Activated T-cell treated with anti-CD3 and anti-CD28 coated beads for 24 hours (primary cell): Measurements from ENCODE around the gene ANO1.
"Not testable (repeated sequence)": the region's sequence is repeated elsewhere in the genome, so short reads cannot be mapped to it uniquely, and the experiment has no call there.

ENCODE experiments used
- DNase-seq: peaks from one replicate; pipeline ENCODE4 v3.0.0-alpha.2; 2020; ENCODE audit warnings: low read depth

The ANO1 gene

DNA sequence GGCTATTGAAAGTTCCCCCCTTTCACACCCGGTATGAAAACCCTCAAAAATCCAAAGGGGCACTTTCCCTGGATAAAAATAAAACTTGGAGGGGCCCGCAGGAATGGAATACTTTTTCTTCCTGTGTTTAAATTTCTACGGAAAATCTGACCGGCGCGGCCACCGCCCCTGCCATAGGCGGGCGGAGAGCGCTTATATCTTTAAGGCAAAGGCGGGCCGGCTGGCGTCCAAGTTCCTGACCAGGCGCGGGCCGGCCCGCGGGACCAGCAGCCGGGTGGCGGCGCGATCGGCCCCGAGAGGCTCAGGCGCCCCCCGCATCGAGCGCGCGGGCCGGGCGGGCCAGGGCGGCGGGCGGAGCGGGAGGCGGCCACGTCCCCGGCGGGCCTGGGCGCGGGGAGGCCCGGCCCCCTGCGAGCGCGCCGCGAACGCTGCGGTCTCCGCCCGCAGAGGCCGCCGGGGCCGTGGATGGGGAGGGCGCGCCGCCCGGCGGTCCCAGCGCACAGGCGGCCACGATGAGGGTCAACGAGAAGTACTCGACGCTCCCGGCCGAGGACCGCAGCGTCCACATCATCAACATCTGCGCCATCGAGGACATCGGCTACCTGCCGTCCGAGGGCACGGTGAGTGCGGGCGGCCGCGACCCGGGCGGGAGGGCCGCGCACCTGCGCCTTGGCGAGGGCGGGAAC is at the start of gene ANO1:
ANO1 (plus strand) TSS at position 223 of the 686 bp plus-strand sequence; CDS start at position 513, 290 bp downstream.
- DNase-seq, result no peak

DNA sequence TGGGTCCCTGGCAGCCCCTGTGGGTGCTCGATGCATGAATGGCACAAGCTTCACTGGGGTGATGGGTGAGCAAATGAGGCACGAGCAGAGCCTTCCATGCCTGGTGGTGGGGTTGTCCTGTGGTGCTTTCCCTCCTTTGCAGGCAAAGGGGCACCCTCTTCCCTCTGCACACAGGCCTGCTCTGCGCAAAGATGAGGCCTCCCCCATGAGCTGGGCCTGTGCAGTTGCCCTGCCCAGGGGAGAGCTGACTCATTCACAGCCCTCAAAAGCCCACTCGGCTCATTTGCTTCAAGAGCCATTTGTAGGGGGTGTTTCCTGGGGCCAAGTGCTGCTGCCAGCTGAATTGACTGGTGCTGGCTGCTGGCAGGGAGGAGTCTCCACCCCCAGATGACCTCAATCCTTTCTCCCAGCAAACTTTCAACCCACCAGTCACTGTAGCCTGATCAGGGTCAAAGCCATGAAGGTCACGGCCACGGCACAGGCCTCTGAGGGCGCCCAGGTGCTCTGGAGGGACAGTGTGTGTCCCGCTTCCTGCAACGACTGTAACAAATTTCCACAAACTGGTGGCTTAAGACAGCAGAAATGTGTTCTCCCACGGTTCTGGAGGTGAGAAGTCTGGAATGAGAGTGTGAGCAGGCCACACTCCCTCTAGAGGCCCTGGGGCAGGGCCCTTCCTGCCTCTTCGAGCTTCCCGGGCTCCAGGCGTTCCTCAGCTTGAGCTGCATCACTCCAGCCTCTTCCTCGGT is 48.8 kb upstream of the ANO1 start:
- DNase-seq, result no peak

DNA sequence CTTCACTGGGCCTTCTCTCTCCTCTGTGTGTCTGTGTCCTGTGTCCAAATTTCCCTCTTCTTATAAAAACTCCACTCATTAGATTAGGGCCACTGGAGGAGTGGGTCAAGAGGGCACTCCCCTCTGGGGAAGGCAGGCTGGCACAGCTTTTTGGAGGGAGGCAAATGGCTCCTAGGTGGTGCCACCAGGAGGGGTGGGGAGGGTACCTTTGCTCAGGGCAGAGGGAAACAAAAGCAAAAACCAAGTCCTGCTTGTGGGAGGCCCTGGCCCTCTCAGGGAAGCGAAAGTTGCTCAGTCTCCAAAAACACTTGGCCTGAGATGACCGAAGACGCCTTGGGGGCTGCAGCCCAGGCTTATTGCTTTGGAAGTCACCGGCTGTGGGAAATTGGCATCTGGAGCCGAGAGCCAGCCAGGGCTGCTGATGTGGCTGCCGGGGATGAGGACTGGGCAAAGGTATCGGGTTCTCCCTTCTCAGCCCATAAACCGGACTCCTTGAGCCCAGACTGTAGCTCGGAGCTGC is 48.2 kb upstream of the ANO1 start:
- no peak for DNase-seq

DNA sequence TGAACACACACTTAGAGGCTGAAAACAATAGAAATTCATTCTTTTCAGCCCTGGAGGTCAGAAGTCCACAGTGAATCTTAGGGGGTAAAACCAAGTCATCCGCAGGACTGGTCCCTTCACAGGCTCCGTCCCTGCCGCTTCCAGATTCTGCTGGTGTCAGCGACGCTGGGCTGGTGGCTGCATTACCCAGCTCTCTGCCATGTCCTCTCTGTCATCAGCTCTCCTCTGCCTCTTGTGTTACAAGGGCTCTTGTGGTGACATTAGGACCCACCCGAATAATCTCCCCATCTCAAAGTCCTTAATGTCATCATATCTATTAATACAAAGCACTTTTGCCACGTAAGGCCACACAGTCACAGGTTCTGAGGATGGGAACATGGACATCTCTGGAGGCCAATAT is 47.7 kb upstream of the ANO1 start:
- DNase-seq, result no peak

DNA sequence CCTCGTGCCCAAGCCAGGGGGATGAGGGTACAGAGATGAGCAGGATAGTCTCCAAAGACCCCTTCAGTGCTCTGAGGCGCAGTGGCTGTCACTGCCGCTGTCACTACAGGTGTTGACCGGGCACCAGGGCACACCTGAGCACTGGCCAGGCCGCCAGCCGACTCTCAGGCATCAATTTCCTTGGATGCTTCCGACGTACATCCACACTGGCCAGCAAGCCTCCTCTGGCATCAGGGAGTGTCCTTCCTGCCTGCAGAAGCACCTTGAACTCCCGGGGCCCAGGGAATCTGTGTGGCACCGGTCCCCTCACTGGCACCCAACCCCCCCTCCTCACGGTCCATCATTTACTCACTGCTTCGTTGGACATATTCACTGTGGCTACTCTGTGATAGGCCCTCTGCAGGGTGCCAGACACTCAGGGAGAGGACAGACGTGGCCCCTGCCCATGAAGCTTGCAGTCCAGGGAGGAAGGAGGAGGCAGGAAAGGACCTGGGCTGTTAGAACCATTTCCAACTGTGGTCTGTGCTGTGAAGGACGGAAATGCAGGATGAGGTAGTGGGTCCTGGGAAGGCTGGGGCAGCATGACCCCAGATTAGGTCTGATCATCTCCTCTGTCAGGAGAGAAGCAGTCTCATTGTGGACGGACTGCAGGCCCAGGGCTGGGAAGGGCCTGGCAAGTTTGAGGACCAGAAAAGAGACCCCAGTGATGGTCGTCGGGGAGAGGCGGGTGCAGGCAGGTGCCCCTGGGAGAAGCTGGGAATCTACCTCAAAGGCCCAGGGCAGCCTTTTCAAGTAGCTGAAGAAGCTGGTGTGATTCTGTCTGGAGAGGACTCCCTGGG is 46.3 kb upstream of the ANO1 start:
- no peak for DNase-seq

DNA sequence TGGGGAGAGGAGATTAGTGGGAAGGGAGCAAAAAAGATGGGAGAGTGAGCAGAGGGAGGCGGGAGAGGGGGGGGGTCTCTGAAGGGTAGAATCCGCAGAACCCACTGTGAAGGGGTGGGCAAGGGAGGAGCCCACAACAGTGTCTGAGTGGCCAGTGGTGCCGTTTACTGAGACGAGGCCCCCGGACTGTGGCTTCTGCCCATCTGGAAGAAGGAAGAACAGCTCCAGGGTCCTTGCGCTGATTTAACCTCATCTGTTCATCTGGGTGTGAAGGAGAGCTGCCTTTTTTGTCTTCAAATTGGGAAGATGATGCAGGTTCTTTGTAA is 45.7 kb upstream of the ANO1 start:
- no peak for DNase-seq

DNA sequence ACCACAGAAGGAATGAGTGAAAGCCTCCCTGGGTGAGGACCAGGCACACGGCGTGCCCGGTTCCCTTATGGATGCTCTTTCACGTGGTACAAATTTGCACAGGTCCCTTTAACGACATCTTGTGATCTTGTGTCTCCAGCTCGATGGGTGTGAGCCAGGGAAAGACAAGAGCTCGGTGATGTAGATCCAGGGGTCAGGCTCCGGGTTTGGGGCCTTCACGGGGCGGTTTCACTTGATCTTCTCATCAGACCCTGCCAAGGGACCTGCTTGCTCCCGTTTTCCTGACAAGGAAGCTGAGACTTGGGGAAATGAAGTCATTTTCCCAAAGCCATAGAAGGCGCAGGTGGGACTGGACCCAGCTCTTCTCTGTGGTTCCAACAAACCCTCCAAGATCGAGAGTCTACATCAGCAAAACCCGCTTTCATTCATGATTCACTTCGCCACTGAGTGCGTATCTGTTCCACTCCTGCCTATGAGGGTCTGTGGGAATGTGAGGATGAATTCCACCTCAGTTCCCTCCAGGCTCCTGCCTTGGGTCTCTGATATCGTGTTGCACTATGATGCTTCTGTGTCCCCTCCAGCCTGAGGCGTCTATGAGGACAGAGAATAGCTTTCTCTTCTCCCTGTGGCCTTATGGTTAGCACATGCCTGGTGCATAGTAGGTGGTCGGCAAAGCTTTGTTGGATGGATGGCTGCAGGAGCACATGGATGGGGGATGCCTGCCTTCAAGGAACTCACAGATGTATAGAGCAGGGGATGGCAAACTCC is 45.0 kb upstream of the ANO1 start:
- DNase-seq, result no peak

DNA sequence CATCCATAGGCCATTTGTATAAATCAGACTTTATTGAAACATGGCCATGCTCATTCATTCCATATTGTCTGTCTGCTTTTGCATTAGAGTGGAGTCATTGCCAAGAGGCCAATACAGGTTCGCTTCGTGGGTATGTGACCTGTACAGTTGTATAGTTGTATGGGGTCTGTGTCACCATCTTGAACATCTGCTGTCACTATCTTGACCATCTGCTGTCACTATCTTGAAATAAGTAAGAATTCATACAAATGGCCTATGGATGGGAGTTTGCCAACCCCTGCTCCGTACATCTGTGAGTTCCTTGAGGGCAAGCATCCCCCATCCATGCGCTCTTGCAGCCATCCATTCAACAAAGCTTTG is 44.4 kb upstream of the ANO1 start:
- no peak for DNase-seq

DNA sequence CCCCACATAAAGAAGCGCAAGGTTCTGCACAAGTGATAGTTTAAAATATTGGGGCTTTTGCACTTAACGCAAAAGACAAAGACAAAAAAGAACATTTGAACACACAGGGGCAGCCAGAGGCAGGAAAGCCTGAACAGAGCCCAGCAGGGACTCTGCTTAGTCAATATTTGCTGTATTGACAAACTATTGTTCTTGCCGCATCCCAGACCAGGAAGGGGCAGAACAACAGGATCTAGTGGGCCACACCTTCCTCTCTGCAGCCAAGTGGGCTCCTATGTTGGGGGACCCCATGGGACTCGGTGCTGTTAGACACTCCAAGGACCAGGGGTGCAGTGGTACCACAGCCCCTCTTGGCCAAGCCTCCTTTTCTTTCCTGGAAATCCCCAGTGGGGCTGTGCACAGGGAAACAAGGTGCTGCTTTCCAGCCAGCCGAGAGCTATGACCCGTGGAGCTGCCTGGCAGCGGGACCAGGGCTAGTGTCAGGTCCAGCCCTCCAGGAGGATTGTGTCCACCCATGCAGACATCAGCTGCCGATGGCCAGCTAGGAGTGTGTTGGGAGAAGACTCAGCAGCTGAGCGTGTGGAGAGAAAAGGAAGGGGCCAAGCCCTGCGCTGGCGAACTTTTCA is 43.3 kb upstream of the ANO1 start:
- no peak for DNase-seq

DNA sequence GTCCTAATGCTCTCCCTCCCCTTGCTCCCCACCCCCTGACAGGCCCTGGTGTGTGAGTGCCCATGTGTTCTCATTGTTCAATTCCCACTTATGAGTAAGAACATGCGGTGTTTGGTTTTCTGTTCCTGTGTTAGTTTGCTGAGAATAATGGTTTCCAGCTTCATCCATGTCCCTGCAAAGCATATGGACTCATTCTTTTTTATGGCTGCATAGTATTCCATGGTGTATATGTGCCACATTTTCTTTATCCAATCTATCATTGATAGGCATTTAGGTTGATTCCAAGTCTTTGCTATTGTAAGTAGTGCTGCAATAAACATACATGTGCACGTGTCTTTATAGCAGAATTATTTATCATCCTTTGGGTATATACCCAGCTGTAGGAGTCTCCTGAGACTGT is 42.5 kb upstream of the ANO1 start:
- DNase-seq, result not testable (repeated sequence)

DNA sequence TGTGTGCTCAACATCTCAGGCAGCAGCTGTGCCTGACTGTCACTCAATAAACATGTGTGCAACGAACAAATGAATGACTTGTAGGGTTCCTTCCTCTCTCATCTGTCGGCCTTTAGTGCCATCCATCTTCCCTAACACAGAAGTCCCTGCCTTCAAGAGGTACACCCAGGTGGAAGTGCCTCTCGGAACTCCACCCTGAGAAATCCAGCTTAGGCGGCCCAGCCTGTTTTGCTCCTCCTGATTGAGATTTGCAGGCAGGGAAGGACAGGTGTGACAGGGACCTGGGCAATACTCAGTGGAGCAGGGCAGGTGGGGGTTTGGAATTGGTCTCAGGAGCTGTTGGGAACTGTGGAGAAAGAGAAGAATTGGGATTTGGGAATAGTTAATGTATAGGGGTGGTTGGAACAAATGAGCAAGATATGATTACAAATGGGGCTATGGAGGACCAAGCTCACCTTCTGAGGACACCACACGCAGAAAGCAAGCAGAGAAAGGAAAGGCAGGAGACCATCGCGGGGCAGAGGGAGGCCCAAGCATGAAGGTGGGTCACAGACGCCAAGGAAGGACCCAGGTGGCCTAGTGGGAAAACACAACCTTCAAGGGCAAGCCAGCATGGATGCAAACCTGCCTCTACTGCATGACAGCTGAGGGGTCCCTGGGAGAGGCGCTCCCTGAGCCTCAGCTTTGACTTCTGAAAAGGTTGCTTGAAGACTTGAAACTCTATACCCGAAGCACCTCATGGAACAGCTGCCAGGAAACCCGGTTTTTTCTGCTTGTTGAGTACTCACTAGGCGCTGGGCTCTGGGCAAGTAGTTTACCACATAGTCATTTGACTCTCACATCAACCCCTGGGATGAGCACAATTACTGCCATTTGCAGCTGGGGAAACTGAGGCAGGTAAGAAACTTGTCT is 40.9 kb upstream of the ANO1 start:
- no peak for DNase-seq

DNA sequence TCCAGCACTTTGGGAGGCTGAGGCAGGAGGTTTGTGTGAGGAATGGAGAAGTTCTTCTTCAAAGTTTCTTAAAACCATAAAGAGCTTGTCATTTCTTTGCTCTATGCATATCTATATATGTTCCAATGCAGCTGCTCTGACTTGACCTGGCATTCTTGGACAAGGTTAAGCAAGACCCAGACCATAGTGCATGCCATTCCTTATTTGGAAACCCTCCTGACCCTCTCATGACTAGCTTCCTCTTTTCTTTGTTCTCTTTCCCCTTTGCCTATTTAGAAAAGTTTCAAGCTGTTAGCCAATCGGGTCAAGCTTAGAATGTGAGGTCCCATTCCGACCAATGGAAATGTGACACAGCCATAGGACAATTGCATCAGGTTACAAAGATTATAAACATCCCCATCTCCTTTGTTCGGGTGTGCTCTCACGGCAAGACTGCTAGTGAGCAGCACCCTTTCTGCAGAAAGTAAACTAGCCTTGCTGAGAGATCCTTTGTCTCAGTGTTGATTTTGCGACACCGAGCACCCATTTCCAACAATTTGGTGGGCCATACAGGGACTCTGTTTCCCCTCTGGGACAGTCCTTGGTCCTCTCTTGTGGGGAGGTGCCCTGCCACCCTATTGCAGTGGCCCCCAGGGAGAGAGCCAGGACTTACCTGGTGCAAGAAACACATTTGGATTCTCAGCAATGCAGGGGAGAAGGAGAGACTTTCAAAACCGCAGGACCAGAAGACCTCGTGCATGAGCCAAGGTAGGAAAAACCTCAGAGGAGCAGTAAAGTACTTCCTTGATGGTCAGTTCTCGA is 39.9 kb upstream of the ANO1 start:
- no peak for DNase-seq

DNA sequence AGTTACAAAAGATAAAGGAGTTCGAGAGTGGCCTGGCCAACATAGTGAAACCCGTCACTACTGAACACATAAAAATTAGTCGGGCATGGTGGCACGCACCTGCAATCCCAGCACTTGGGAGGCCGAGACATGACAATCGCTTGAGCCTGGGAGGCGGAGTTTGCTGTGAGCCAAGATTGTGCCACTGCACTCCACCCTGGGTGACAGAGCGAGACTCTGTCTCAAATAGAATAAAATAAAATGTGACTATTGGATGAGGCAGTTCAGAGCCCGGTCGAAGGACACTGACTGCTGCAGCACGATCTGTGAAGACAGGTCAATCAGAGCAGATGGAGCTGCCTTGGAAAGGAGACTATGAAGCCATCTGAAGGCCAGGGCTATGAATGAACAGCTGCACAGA is 37.7 kb upstream of the ANO1 start:
- no peak for DNase-seq

DNA sequence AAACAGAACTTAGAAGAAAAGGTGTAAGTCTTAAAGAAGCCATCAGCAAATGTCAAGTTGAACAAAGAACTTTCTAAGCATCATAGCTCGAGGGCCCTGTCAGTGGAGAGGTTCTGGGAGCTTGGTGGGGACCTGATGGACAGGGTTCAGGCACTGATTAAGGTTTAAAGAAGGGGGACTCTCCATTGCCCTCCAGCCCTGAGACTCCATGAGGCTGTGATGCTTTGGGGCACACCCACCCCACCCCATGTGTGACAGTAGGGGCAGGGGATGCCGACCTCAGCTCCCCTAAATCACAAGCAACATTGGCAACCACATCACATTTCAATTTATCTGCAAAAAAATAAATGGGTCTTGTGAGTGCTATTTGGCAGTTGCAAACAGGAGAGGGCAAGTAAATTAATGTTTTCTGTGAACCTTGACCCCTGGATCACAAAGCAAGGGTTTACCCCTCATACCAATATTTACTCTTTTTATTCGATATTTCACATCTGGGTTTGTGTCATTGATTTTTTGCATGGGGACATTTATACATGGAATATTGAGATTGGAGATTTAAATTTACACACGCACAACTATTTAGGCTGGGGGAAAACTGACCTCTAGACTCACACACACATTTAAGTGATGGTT is 37.1 kb upstream of the ANO1 start:
- DNase-seq, result no peak

DNA sequence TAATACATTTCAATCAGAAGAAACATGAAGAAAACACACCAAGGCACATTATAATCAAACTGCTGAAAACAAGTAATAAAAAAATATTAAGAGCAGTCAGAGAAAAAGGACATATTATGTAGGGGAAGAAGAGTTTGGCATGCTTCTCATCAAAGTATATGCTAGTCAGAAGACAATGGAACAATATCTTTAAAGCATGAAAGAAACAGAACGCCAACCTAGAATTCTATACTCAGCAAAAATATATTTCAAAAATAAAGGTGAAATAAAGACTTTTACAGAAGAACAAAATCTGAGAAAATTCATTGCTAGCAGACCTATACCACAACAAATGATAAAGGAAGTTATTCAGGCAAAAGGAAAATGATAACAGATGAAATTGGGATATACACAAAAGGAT is 34.6 kb upstream of the ANO1 start:
- DNase-seq, result no peak

DNA sequence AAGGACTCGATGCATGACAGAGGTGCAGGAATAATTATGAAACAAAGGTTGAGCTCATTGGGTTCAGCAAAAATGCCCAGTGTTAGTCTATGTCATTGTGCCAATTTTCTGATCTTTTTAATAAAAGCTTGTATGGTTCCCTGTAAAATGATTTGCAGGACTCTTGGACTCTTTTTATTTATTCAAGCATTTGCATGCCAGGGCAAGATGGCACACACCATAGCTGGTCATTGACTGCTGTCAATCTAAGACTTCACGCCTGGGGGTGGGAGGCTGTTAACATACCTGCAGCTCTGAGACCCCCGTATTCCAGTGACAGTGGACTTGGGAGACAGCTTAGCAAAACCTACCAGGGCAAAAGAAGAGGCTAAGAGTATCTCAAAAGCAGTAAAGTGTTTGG is 32.0 kb upstream of the ANO1 start:
- DNase-seq, result no peak

DNA sequence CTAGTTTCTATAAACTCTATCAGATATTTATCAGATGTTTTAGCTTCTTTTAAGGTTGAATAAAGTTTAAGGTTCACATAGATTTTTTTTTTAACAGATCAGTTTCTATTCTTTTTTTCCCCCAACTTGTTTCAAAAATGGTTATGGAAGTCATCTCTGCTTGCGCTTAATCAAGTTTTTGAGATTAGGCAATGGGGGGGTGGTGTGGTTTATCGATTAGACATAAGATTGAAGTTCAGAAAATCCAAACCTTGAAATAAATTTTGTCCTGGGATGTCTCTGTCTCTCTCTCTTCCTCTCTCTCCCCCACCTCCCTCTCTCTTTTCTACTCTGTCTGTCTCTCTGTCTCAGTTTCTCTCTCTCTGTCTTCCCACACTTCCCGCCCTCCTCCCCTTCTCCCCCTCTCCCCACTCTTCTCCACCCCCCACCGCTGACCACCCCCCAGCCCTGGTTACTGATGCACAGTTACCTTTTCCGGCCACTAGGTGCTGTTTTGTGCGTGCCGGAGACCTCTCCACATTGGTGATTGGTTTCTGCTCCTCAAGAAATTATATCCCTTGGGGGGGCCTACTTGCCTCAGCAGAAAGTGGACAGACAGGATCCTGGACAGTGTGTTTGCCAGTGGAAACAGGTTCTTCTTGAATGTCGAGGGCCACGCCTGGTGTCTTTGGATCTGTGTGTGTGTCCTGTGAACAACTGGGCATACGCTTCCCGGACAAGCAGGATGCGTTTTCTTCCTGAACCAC is 29.7 kb upstream of the ANO1 start:
- DNase-seq, result no peak

DNA sequence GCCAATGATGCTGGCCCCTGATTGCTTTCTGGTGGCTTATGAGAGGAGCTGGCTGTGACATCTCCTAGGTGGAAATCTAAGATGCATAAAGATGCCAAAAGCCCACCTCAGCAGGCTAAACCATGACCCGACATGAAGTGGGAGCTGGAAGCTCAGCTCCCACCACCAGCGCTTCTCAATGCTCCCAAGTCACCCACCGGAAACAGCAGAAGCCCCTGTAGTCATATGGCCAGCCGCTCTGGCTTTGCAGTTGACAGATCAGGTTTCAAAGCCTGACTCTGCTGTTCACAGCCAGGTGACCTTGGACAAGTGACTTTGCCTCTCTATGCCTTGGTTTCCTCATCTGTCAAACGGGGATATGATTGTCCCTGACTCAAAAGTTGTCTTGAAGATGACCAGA is 29.1 kb upstream of the ANO1 start:
- no peak for DNase-seq

DNA sequence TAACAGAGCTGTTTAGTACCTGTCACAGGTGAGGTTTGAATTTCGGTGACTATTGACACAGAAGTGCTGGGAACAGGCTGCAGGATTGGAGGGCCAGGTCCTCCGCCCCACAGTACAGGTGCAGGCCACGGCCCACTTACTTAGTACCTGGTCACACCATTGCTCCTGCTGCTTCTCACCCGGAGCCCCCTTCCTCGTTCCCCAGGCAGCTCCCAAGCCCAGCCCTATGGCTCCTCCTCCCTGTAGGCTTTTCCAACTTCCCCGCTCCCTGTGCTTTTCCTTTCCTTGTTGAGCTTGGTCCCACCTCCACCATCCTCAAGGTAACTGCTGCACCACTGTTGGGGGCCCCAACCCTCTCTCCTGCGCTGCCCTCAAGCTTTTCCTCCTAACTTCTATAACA is 27.9 kb upstream of the ANO1 start:
- no peak for DNase-seq
